Endodermal cell (in vitro differentiated cells): ENCODE measurements around the gene DNAH1. TPM values are rescaled to one million over a fixed set of nuclear protein-coding genes. Genes with fewer than 3 reads are reported as not detected.

Source experiments
- DNase-seq: peaks from one replicate; pipeline ENCODE4 v3.0.0-alpha.2; 2017
- H3K27ac ChIP-seq: 2 replicates; pipeline ENCODE4 v1.5.1; 2013; ENCODE audit warnings: mild to moderate bottlenecking, low read depth, low read length, moderate library complexity
- H3K27me3 ChIP-seq: 2 replicates; pipeline ENCODE4 v1.6.1; 2013; ENCODE audit warnings: mild to moderate bottlenecking, low read length, moderate library complexity; ENCODE audit not compliant: insufficient read depth, control insufficient read depth, poor library complexity, severe bottlenecking
- H3K36me3 ChIP-seq: 2 replicates; pipeline ENCODE4 v1.7.0; 2013; ENCODE audit warnings: mild to moderate bottlenecking, low read length, moderate library complexity; ENCODE audit not compliant: control insufficient read depth, insufficient read depth
- H3K4me1 ChIP-seq: one replicate; pipeline ENCODE4 v1.7.0; 2013; ENCODE audit warnings: low read length; ENCODE audit not compliant: control insufficient read depth, insufficient read depth
- H3K4me3 ChIP-seq: 2 replicates; pipeline ENCODE4 v1.5.1; 2013; ENCODE audit warnings: mild to moderate bottlenecking, low read length, moderate library complexity
- H3K9ac ChIP-seq: 2 replicates; pipeline ENCODE4 v1.6.1; 2013; ENCODE audit warnings: mild to moderate bottlenecking, low read length, moderate library complexity; ENCODE audit not compliant: poor library complexity, severe bottlenecking; ENCODE audit errors: extremely low read depth
- H3K9me3 ChIP-seq: 2 replicates; pipeline ENCODE4 v1.6.1; 2013; ENCODE audit warnings: mild to moderate bottlenecking, low read length, moderate library complexity; ENCODE audit not compliant: control insufficient read depth
- H3K27ac Mint-ChIP-seq: 2 replicates; pipeline ENCODE4 v1.8.0; 2020; ENCODE audit warnings: mixed read lengths
- H3K27me3 Mint-ChIP-seq: 2 replicates; pipeline ENCODE4 v1.8.0; 2021; ENCODE audit warnings: mild to moderate bottlenecking, mixed read lengths; ENCODE audit not compliant: insufficient read depth
- H3K36me3 Mint-ChIP-seq: 2 replicates; pipeline ENCODE4 v1.8.0; 2020; ENCODE audit warnings: low read depth, mixed read lengths
- H3K4me1 Mint-ChIP-seq: 2 replicates; pipeline ENCODE4 v1.8.0; 2020; ENCODE audit warnings: mixed read lengths
- H3K4me3 Mint-ChIP-seq: 2 replicates; pipeline ENCODE4 v1.8.0; 2020; ENCODE audit warnings: mild to moderate bottlenecking, moderate library complexity, mixed read lengths
- H3K9me3 Mint-ChIP-seq: 2 replicates; pipeline ENCODE4 v1.8.0; 2020; ENCODE audit warnings: mild to moderate bottlenecking, mixed read lengths
- WGBS, 2 experiments: methylation state at CpG; one replicate each; pipeline versions ENCODE4 v1.1.5 to v1.1.7; 2013; ENCODE audit warnings: missing lambda C conversion rate in 2 of 2, mixed read lengths in 1 of 2; ENCODE audit not compliant: insufficient coverage in 1 of 2, insufficient read length in 1 of 2; 5-methylcytosine and 5-hydroxymethylcytosine counted together
- total RNA-seq, 2 donors: library from RNA; stranded (reverse); fragmentation: NEBNext Ultra II Directional in 1 of 2; extraction: Animal tissue kit (Norgen Biotek cat#: 25700) in 1 of 2; gene quantifications; 2 replicates in 1 of 2; 3 replicates in 1 of 2; pipeline ENCODE4 v1.2.1, GENCODE V29; 2021
- TF ChIP-seq, protein P1 (sequence below): fragments of 200-600 bp; sonication (generic); conservative IDR thresholded peaks from 2 replicates; pipeline ENCODE4 v1.5.0; 2021; ENCODE audit warnings: antibody characterized with exemption, mild to moderate bottlenecking

The DNAH1 gene
- total RNA-seq, 2 donors from 2014 or later: 4.9 to 5.5 TPM

DNA sequence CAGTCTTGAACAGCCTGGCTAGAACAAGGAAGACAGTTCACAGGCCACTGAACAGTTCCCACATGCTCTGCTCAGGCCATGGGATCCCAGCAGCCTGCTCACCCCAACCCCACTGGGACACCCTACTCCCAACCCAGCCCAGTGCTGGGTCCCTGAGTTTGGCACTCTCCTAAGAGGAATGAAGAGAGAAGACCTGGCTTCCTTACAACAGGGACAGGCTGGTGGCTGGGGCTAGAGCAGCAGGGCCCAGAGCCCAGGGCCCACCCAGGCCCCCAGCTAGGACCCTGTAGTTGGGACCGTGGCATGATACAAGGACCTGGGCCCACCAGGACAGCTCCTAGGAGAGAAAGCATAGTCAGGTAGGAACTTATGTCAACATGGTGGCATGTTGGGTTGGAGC lies 85.4 kb downstream of the DNAH1 start:
- TF ChIP-seq, protein P1, sequence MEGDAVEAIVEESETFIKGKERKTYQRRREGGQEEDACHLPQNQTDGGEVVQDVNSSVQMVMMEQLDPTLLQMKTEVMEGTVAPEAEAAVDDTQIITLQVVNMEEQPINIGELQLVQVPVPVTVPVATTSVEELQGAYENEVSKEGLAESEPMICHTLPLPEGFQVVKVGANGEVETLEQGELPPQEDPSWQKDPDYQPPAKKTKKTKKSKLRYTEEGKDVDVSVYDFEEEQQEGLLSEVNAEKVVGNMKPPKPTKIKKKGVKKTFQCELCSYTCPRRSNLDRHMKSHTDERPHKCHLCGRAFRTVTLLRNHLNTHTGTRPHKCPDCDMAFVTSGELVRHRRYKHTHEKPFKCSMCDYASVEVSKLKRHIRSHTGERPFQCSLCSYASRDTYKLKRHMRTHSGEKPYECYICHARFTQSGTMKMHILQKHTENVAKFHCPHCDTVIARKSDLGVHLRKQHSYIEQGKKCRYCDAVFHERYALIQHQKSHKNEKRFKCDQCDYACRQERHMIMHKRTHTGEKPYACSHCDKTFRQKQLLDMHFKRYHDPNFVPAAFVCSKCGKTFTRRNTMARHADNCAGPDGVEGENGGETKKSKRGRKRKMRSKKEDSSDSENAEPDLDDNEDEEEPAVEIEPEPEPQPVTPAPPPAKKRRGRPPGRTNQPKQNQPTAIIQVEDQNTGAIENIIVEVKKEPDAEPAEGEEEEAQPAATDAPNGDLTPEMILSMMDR: no peak
- Histone ChIP-seq H3K4me1 (no peaks in the 10 kb centered on the region), H3K9me3 (no peaks in the 10 kb centered on the region), H3K36me3 (peaks cover 61% of the 10 kb centered on the region), H3K27ac (no peak overlapping the region), H3K27me3 (no peaks in the 10 kb centered on the region), H3K4me3 (no peak overlapping the region), H3K9ac (no peak overlapping the region)
- H3K9me3 Mint-ChIP-seq: no peaks in the 10 kb centered on the region
- no peak overlapping the region for H3K27ac Mint-ChIP-seq
- no peaks in the 10 kb centered on the region for H3K27me3 Mint-ChIP-seq
- H3K36me3 Mint-ChIP-seq: peaks cover 44% of the 10 kb centered on the region
- 95% methylated on average over 1 of the region's 1 CpG; no CpG with 5 or more reads in 1 of the 2 experiments for WGBS, 2 experiments
- peaks cover 8% of the 10 kb centered on the region for H3K4me1 Mint-ChIP-seq
- H3K4me3 Mint-ChIP-seq: no peak overlapping the region
- no peak for DNase-seq

DNA sequence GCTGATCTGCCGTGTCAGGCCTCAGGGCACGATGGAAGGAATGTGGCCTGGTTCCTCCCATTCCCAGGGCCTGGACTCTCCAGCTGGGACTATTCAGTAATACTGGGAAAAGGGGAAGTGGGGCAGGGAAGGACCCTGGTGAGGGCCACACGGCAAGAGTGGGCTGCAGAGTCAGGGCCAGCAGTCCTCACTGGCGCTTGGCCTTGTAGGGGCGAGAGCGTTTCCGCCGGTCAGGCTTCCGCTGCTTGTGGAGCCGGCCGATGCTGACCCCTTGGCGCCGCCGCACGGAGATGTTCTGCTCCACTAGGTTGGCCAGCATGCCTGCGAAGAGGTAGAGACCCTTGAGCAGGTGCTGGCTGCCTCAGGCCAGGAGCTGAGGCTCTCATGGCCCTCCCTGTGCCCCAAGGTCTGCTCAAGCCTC lies 86.0 kb downstream of the DNAH1 start:
- Histone ChIP-seq H3K4me3 (no peak overlapping the region), H3K9me3 (no peaks in the 10 kb centered on the region), H3K36me3 (peaks cover 66% of the 10 kb centered on the region), H3K4me1 (no peaks in the 10 kb centered on the region), H3K27me3 (no peaks in the 10 kb centered on the region), H3K9ac (no peak overlapping the region), H3K27ac (no peak overlapping the region)
- H3K27ac Mint-ChIP-seq: no peak overlapping the region
- no peak overlapping the region for H3K4me3 Mint-ChIP-seq
- peaks cover 49% of the 10 kb centered on the region for H3K36me3 Mint-ChIP-seq
- H3K4me1 Mint-ChIP-seq: peaks cover 8% of the 10 kb centered on the region
- TF ChIP-seq, protein P1: no peak
- 97 to 100% methylated on average over 9 to 16 of the region's 16 CpGs for WGBS, 2 experiments
- no peaks in the 10 kb centered on the region for H3K9me3 Mint-ChIP-seq
- no peaks in the 10 kb centered on the region for H3K27me3 Mint-ChIP-seq
- DNase-seq: no peak

DNA sequence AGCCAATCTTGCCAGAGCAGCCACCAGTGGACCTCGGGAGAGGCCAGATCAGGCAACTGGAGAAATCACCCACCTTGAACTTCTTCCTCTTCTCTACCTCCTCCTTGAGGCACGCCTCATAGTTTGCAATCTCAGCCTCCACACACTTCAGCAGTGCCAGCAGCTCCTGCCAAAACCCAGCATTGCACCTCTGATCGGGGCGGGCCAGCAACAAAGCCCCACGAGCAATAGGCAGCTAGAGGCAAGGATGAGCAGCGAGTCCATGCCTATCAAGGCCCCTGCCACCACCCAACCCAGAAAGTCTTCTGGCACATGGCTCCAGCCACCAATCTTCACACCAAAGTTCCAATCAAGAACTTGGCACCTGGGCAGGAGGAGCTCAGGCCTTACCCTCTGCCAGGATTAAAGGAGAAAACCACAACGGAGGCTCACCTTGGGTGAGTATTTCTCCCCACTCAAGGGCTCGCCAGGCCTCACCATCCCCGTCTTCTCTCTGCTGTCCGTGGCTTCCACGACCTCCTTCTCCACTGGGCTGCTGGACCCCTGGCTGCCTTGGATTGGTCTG lies 86.7 kb downstream of the DNAH1 start:
- peaks cover 54% of the 10 kb centered on the region for H3K36me3 Mint-ChIP-seq
- no peaks in the 10 kb centered on the region for H3K27me3 Mint-ChIP-seq
- Histone ChIP-seq H3K4me3 (no peak overlapping the region), H3K27me3 (no peaks in the 10 kb centered on the region), H3K4me1 (no peaks in the 10 kb centered on the region), H3K27ac (no peak overlapping the region), H3K9ac (no peak overlapping the region), H3K9me3 (no peaks in the 10 kb centered on the region), H3K36me3 (peaks cover 73% of the 10 kb centered on the region)
- 92 to 98% methylated on average over 5 to 11 of the region's 11 CpGs for WGBS, 2 experiments
- H3K9me3 Mint-ChIP-seq: no peaks in the 10 kb centered on the region
- no peak overlapping the region for H3K4me3 Mint-ChIP-seq
- H3K4me1 Mint-ChIP-seq: peaks cover 8% of the 10 kb centered on the region
- no peak for DNase-seq
- H3K27ac Mint-ChIP-seq: no peak overlapping the region
- TF ChIP-seq, protein P1: no peak
